Osteocyte (in vitro differentiated cells): ENCODE measurements around the gene ZC3H12D. TPM values are rescaled to one million over a fixed set of nuclear protein-coding genes. Genes with fewer than 3 reads are reported as not detected.

ENCODE experiments used
- DNase-seq: peaks from one replicate; pipeline ENCODE4 v3.0.0; 2021; ENCODE audit warnings: mixed read lengths; ENCODE audit not compliant: unreplicated experiment; ENCODE audit errors: extremely low spot score
- H3K27ac Mint-ChIP-seq: one replicate; pipeline ENCODE4 v1.8.0; 2021; ENCODE audit warnings: mild to moderate bottlenecking, mixed read lengths; ENCODE audit not compliant: unreplicated experiment
- H3K27me3 Mint-ChIP-seq: one replicate; pipeline ENCODE4 v1.8.0; 2021; ENCODE audit warnings: mixed read lengths; ENCODE audit not compliant: unreplicated experiment
- H3K36me3 Mint-ChIP-seq: one replicate; pipeline ENCODE4 v1.8.0; 2021; ENCODE audit warnings: mixed read lengths; ENCODE audit not compliant: unreplicated experiment
- H3K4me1 Mint-ChIP-seq: one replicate; pipeline ENCODE4 v1.8.0; 2021; ENCODE audit warnings: mixed read lengths; ENCODE audit not compliant: unreplicated experiment
- H3K4me3 Mint-ChIP-seq: one replicate; pipeline ENCODE4 v1.8.0; 2021; ENCODE audit warnings: mild to moderate bottlenecking, moderate library complexity, mixed read lengths; ENCODE audit not compliant: unreplicated experiment
- H3K9me3 Mint-ChIP-seq: one replicate; pipeline ENCODE4 v1.8.0; 2021; ENCODE audit warnings: mixed read lengths; ENCODE audit not compliant: unreplicated experiment
- total RNA-seq: library from RNA; stranded (reverse); gene quantifications from 2 replicates; pipeline ENCODE4 v1.2.1, GENCODE V29; 2021
- TF ChIP-seq, protein P1 (sequence below): fragments of 200-600 bp; sonication (generic); IDR thresholded peaks from 2 replicates; pipeline ENCODE4 v1.5.0; 2021; ENCODE audit warnings: antibody characterized with exemption, mild to moderate bottlenecking, moderate library complexity

ZC3H12D gene
- total RNA-seq, 1 donor from 2014 or later = not detected

GRCh38 chr6:149493761-149494320 lies 9.0 kb upstream of the ZC3H12D start:
- no peaks in the 10 kb centered on the region for H3K36me3 Mint-ChIP-seq
- DNase-seq = no peak

GRCh38 chr6:149492798-149493343 lies 8.1 kb upstream of the ZC3H12D start:
- H3K27me3 Mint-ChIP-seq = no peaks in the 10 kb centered on the region
- no peak for DNase-seq
- no peaks in the 10 kb centered on the region for H3K9me3 Mint-ChIP-seq

More at GRCh38 chr6:149493761-149494320, 9.0 kb upstream of the ZC3H12D start:
- Mint-ChIP-seq H3K9me3 (no peaks in the 10 kb centered on the region), H3K4me3 (no peak overlapping the region), H3K27ac (no peak overlapping the region), H3K27me3 (no peaks in the 10 kb centered on the region), H3K4me1 (peaks cover 35% of the 10 kb centered on the region)
- TF ChIP-seq, protein P1, sequence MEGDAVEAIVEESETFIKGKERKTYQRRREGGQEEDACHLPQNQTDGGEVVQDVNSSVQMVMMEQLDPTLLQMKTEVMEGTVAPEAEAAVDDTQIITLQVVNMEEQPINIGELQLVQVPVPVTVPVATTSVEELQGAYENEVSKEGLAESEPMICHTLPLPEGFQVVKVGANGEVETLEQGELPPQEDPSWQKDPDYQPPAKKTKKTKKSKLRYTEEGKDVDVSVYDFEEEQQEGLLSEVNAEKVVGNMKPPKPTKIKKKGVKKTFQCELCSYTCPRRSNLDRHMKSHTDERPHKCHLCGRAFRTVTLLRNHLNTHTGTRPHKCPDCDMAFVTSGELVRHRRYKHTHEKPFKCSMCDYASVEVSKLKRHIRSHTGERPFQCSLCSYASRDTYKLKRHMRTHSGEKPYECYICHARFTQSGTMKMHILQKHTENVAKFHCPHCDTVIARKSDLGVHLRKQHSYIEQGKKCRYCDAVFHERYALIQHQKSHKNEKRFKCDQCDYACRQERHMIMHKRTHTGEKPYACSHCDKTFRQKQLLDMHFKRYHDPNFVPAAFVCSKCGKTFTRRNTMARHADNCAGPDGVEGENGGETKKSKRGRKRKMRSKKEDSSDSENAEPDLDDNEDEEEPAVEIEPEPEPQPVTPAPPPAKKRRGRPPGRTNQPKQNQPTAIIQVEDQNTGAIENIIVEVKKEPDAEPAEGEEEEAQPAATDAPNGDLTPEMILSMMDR = no peak

DNA sequence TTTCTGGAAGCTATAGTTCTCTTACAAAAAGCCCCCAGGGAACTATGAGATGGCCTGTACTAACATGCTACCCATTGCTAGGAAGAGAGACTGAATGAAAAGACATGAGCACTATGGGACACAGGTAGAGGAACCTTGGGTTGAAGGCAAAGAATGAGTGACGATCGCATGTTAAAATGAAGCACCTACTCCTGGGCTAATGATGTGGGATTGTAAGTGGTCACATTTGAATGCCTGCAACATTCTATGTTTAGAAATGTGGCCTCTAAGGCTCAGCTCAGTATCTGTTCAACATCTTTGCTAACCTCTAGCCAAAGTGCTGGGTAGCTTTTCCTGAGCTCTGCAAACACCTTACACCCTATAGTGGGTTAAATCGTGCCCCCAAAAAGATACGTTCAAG lies 5.2 kb upstream of the ZC3H12D start:
- H3K36me3 Mint-ChIP-seq = no peaks in the 10 kb centered on the region
- TF ChIP-seq, protein P1 = no peak
- DNase-seq = no peak
- no peaks in the 10 kb centered on the region for H3K27me3 Mint-ChIP-seq
- no peak overlapping the region for H3K4me3 Mint-ChIP-seq
- H3K9me3 Mint-ChIP-seq = no peaks in the 10 kb centered on the region
- H3K4me1 Mint-ChIP-seq = peaks cover 8% of the 10 kb centered on the region
- H3K27ac Mint-ChIP-seq = no peak overlapping the region

More at GRCh38 chr6:149492798-149493343, 8.1 kb upstream of the ZC3H12D start:
- H3K36me3 Mint-ChIP-seq = no peaks in the 10 kb centered on the region
- H3K27ac Mint-ChIP-seq = no peak overlapping the region
- TF ChIP-seq, protein P1 = no peak
- peaks cover 25% of the 10 kb centered on the region for H3K4me1 Mint-ChIP-seq
- H3K4me3 Mint-ChIP-seq = no peak overlapping the region

DNA sequence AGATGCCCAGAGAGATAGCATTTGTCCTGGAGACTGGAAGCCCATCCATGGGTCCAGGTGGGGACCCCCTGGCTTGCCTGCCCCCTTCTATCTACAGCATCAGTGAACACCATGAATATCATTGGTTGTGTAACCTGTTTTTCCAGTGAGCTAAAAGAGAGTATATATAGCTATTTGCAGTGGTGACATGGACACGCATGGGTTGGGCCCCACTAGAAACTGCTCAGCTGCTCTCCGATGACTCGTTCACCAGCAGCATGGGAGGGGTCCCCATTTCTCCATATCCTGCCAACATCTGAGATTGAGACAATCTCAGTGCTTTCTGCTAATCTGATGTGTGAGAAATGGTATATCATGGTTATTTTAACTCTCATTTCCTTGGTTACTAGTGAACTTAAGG lies 4.0 kb upstream of the ZC3H12D start:
- no peaks in the 10 kb centered on the region for H3K9me3 Mint-ChIP-seq
- H3K4me1 Mint-ChIP-seq = peaks cover 16% of the 10 kb centered on the region
- H3K27ac Mint-ChIP-seq = no peak overlapping the region
- no peak for DNase-seq
- H3K27me3 Mint-ChIP-seq = no peaks in the 10 kb centered on the region
- H3K4me3 Mint-ChIP-seq = no peak overlapping the region
- H3K36me3 Mint-ChIP-seq = no peaks in the 10 kb centered on the region
- TF ChIP-seq, protein P1 = no peak

GRCh38 chr6:149487316-149487715 lies 2.5 kb upstream of the ZC3H12D start:
- Mint-ChIP-seq H3K27ac (no peak overlapping the region), H3K27me3 (no peaks in the 10 kb centered on the region), H3K4me1 (peaks cover 28% of the 10 kb centered on the region), H3K36me3 (no peaks in the 10 kb centered on the region), H3K9me3 (no peaks in the 10 kb centered on the region), H3K4me3 (no peak overlapping the region)
- DNase-seq = no peak
- TF ChIP-seq, protein P1 = no peak
